ENCODE results near the gene MANF. TPM values are rescaled to one million over a fixed set of nuclear protein-coding genes. Genes with fewer than 3 reads are reported as not detected.
"Not testable (repeated sequence)": the region's sequence is repeated elsewhere in the genome, so short reads cannot be mapped to it uniquely, and the experiment has no call there.

The MANF gene
- polyA plus RNA-seq, 5 donors: 94.6 to 114 (median 103) TPM

DNA sequence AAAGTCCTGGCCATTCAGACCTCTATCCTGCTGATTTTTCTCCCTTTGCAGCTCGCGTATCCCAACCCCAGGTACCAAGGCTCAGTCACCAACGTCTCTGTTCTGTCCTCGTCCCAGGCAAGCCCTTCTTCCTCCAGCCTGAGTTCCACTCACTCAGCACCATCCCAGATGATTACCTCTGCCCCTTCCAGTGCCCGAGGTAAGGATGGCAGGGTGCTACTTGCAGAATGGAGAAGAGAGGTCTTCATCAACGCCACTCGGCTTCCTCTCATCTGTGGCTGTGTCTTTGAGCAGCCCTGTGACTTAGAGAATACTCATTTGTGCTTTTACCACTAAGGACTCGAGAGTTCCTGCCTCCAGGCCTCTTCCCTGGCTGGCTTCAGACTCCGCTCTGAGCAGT is 22.6 kb upstream of the MANF start:
- no peak for DNase-seq

DNA sequence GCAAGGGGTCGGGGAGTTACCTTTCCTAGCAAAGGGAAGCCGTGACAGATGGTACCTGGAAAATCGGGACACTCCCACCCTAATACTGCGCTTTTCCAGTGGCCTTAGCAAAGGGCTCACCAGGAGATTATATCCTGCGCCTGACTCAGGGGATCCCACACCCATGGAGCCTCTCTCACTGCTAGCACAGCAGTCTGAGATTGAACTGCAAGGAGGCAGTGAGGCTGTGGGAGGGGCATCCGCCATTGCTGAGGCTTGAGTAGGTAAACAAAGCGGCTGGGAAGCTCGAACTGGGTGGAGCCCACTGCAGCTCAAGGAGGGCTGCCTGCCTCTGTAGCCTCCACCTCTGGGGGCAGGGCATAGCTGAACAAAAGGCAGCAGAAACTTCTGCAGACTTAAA is 16.8 kb upstream of the MANF start:
- DNase-seq: not testable (repeated sequence)

DNA sequence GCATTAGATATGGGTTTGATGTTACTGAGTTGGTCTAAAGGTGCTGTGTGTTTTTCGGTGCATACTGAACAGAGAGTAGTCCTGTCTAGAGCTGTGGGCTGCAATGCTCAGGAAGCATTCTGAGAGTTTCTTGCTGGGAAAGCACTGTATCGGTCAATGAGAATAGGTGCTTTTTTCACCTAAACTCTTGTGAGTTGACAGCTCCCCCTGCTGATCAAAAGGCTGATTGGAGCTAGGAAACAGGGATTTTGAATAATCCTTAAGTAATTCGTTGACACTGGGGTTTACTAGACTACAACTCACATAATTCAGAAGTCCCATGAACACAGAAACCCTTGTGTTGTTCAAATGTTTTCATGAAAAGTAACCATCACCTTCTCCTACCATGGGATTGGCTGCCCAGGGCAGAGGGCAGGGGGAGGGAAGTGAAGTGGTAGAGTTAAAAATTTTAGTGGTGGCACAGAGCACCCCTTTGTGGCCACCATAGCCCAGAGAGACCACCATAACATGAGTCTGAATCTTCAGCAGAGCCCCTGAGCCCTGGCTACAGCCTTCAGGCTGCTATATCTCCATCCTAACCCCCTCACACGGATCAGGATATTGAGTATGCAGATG is 13.0 kb upstream of the MANF start:
- DNase-seq: peak in 1 of 2 donors; percentile 36

DNA sequence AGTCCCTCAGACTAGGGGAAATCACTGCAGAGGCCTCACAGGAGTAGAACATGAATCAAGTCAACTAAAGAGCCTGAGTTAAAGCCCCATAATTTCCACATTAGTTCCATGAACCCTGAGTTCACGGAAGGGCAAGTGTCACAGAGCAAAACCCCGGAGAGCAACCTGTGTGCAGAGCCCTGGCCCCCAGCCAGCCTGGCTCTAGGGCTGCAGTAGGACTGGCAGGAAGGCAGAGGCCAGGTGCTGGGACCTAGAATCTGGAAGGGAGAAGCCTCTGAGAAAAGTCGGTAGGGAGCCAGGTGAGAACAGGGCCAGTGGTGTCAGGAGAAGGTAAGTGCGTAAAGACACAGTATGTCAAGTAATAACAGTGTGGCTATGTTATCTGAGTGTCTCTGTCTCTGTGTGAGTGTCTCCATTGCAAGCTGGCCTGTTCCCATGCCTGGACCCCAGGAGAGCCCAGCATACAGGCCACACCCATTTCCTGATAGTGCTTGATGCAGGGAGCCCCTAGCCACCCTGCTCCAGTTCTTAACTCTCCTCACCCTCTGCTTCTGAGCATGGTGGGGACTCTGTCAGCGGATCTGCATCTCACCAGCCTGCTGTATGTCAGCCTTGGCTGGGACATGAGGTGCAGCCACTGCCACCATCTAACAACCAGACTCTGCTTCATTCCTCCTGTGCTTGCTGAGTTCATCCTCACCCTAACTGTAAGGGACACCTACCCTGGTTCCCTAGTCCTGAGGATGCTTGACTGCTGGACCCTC is 11.3 kb upstream of the MANF start:
- DNase-seq: no peak

DNA sequence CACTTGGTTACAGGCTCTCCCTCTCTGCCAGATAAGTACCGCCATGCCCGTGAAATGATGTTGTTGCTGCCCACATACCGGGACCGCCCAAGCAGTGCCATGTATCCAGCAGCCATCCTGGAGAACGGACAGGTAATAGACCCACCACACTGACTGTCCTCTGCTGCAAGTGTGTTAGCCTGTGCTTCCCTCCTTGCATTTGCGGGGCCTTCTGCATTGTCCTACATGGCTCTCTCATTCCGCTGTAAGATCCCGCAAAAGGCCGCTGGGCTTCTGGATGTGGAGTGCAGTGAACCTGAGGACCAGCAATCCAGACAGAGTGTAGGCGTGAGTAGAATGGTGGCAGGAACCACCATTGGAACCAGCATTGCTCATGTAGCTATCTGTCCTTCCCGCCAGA is 10.6 kb upstream of the MANF start:
- no peak for DNase-seq

DNA sequence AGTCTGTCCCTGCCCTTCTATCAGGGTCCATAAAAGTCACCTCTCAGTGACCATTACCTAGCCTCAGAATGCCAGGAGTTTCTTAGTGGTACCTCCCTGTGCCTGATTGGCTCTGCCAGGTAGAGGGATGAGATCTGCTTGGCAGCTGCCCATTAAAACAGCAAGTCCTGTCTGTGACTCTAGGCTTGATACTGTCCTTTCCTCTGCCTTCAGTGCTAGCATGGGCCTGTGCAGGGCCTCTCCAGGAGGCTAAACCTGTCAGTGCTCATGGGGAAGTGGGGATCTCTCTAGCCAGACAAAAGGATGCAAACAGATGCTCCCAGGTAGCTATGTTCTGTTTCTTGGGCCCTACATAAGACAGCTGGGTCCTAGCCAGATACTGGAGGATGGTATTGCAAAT is 10.0 kb upstream of the MANF start:
- no peak for DNase-seq

DNA sequence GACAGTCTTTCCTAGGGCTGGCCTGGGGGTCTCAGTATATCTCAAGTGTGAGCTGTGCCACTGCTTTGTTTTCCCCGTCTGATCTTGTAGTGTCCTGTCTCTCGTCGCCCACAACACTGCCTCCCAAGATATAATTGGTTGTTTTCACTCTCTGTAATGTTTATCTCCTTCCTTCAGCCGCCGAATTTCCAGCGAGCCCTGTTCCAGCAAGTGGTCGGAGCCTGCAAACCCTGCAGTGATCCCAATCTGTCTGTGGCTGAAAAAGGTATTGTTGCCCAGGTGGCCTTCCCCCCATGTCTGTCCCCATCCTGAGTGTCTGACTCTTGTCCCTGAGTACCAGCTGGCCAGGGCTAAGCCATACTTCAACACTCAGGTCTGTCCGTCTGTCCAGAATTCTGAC is 9.5 kb upstream of the MANF start:
- no peak for DNase-seq

DNA sequence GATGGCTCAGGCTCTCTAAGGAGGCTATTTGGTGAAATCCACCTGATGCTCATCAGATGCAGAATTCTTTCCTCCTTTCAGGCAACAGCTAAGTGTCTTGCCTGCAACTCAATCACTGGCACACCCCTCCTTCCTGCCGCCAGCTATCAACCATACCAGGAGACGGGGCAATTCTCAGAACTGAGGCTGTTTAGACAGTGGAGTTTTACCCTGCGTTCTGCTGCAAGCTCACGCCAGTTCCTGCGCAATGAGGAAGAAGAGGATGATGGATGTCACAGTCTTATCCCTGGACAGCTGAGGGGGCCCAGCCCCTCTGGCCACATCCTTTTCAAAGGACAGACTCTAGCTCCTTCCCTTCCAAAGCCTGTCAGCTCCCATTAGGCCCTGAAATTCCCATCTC is 7.0 kb upstream of the MANF start:
- no peak for DNase-seq

DNA sequence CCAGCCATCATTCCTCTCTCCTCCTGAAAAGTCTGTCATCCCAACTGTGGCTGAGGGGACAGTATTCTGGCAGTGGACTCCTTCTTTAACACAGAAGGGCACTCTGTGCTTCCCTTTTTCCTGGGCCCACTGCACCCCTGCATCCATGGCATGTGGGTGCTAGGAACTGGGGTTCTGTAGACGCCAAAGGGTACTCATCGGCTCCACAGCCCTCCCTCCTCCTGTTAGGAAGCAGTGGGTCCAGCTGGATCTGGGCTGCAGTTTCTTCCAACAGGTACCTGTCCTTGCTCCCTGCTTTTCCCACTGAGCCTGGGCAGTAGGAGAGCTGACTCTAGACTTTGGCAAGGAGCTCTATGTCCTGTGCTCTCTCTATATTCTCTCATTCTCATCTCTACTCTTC is 6.4 kb upstream of the MANF start:
- DNase-seq: no peak

DNA sequence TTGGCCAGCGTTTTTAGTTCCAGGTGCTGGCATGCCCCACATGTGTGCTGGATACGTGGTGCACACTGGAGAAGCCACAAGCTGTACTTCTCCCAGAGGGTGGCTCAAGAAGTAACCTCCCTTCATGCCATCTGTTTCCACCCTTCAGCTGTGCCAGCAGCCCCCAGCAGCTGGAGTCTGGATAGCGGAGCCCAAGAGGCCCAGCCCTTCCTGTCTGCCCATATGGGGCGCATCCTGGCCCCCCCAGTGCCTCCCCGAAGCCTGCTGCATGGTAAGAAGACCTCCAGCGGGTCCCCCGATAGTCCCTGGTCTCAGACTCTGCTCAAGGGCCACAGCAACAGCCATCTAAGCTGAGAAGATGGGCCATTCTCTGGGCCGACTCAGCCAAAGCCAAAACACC is 5.8 kb upstream of the MANF start:
- no peak for DNase-seq

DNA sequence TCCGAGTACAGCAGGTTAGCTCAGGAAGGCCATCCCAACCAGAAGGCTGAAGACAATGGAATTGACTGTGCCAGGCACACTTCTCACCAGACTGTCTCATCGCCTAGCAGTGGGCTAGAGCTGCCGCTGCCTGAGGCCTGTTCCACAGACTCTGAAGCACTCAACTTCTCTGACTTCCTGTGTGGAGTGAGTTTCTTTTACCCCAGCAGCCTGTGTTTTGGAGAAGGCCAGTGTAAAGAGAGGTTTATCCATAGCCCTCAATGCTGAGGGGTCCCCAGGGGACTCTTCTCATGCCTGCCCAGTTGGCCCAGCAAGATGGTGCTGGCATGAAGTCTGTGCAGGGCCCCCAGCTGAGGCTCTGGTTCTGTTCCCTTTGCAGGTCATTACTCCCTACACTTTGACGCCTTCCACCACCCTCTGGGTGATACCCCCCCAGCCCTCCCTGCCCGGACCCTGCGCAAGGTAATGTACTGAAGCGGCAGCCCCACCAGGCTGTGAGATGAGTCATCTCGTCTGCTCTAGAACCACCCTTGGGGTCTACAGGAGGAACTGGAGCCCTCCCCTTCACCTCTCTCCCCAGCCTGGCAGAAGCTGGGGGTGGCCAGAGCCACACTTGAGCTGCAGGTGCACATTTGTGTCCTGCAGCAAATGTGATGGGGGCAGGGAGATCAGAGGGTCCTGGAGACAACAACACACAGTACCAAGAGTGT is 5.2 kb upstream of the MANF start:
- DNase-seq: no peak

DNA sequence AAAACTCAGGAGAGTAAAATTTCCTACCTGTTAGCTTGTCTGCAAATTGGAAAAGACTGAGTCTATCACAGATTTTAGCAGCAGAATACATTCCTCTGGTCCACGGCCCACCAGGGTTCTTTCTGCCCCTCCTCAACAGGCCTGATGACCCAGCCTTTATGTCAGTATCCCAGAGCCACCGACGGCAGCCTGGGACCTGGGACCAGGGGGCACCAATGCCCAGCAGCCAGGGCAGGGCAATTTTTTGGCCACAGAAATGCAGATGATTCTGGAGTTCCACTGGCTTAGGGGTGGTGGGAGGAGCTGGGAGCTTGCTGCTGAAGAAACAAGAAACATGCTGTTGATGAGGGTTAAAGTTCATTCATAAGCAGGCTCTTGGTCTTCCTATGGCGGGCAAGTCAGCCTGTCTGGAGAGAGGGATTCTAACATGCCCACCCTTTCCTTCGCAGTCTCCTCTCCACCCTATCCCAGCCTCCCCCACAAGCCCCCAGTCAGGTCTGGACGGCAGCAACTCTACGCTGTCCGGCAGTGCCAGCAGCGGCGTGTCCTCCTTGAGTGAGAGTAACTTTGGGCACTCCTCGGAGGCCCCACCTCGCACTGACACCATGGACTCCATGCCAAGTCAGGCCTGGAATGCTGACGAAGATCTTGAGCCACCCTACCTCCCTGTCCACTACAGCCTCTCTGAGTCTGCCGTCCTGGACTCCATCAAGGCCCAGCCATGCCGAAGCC is 4.3 kb upstream of the MANF start:
- DNase-seq: no peak

DNA sequence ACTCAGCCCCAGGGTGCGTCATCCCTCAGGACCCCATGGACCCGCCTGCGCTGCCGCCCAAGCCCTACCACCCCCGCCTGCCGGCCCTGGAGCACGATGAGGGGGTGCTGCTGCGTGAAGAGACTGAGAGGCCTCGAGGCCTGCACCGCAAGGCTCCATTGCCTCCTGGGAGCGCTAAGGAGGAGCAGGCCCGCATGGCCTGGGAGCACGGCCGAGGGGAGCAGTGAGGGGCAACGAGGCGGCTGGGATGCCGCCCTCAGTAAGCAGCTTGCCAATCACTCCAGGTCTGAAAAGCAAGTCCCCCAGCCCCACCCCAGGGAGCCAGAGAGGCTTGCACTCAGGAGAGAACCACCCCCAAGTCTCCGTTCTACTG is 3.8 kb upstream of the MANF start:
- DNase-seq: no peak

DNA sequence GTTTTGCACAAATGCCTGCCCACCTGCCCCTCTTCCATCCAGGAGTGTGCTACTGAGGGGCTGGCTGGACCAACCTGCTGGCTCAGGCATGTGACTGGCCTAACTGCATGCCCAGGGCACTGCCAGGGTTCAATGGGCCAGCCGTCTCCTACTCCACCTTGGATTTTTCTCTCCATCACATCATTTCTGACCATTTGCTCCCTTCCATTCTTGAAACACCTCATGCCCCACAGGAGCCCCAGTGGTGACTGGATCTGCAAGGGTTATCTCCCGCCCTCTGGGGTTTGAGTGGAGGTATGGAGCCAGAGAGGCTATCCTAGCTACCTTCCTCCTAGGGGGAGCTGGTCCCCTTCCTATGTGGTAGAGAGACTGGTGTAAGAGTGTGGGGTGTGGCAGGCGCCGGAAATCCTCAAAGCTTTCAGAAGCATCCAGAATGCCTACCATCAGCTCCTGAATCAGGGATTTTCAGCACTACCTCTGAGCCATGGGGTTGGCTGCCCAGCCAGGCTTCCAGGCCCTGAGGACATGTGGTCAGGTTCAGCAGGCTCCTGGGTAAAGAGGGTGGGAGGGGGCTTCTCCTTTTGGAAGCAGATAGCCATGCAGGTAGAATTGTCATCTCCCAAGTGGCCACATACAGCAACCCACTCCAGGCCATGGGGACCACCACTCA is 2.9 kb upstream of the MANF start:
- no peak for DNase-seq

DNA sequence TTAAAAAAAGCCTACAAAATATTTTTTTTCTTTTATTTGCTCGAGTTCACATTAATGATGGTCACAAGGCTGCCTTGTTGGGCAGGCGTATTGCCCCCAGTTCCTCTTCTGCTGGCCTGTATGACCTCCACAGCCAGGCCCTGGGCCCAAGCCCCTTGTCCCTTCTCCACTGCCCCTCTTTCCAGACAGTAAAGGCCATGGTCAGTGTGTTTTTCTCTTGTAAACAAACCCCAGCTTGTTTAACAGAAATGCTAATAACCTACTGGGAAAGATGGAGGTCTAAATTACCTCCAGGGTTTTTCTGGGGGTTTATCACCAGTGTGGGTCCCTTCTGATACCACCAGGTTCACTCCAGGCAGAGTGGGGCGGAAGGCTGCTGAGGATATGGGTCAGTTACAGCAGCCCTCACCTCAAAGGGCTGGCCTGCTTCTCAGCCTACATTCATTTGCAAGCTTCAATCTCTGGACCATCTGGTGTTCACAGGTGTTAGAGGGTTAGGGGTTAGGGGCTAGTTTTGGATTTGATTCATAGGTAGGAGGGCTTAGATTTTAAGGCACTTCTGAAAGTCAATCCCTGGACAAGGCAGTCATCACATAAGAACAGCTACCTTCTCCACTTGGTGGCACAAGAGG is 2.0 kb upstream of the MANF start:
- DNase-seq: no peak

DNA sequence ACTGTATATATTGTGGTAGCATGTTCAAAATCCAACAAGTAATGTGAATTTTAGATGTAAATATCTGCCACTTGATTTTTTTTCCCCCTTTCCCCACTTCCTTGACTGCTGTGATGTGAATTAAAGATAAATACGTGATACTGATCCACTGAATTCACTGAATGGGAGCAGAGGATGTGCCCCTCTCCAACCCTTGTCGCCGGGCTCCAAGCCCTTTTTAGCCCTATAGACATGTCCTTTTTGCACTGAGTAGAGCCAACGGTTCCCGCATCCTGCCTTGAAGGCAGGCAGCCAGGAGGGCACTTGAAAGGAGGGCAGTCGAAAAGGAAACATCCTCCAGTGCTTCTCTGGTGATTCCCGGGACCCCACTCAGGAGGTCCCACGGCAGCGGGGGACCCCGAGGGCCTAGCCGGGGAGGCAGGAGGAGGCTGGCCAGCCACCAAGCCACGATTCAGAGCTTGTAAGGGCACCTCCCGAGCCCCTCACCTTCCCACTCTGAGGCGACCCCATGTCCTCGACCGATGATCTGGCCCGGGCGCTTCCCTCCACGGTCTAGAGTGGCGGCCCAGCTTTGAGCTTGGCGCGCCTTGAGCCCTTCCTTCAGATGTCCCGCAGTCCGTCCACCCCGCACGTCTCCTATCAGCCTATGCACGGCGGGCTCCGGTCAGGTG is 901 bp upstream of the MANF start:
- no peak for DNase-seq

DNA sequence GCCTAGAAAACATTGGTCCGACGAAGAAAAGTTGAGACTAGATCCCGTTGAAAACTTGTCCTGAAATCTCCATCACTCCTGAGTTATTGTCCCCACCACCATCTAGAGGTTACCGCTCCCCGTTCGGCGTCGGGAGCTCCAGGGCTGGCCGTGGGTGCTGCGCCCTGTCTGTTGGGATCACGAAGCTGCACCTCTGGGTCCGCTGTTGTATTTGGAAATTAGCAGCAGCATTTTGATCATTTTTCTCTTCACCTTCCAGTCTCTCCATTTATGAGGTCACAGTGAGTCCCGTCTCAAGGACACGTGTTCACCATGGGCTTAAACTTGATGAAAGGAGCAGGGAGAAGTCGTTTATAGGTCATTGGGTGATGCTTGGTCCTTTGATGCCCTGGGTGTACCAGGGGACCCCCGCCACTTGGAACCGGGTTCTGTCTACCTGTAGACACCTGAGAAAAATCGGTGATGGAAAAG is 565 bp downstream of the MANF start:
- DNase-seq: no peak

DNA sequence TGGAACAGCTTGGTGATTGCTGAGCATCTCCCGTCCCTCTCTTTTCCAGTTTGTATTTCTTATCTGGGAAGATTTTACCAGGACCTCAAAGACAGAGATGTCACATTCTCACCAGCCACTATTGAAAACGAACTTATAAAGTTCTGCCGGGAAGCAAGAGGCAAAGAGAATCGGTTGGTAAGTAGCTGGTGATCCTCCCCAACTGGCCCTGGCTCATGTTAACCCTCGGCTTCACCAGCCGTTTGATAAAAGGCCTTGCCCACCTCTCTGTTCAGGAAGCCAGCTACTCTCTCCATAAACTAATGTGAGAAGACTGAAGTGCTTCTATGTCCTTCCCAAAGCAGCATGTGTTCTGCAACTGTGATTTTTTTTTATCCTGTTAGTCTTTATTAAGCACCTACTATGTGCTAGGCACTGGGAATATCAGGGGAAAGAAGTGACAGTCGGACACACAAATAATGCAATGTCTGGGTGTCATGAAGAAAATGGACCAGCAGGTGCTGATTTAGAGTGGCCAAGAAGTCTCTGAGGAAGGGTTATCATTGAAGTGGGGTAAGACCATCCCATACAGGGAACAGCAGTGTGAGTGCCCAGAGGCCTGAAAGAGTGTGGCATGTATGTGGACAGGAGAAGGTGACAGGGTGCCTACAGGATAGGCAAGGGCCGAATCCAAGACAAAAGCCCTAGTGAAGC is 1.2 kb downstream of the MANF start:
- DNase-seq: no peak

DNA sequence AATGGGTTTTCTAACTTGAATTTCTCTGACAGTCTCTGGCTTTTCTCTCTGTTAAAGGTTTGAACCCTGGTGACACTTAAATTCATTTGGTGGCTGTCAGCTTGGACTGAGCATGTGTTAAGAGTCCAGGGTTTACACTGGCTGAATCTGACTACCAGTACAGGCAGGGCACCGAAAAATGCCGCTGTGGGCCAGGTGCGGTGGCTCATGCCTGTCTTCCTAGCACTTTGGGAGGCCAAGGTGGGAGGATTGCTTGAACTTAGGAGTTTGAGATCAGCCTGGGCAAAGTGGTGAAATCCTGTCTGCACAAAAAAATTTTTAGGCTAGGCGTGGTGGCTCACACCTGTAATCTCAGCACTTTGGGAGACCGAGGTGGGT is 1.8 kb downstream of the MANF start:
- no peak for DNase-seq

DNA sequence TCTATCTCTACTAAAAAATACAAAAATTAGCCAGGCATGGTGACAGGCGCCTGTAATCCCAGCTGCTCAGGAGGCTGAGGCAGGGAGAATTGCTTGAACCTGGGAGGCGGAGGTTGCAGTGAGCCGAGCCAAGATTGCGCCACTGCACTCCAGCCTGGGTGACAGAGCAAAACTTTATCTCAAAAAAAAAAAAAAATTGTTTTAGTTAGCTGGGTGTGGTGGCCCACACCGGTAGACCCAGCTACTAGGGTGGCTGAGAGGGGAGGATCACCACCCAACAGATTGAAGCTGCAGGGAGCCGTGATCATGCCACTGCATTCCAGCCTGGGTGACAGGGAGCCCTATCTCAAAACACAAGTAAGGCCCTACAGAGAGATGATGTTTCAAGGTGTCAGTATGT is 2.2 kb downstream of the MANF start:
- DNase-seq: not testable (repeated sequence)
